HepG2 (cell line): Measurements from ENCODE around the gene URB1. TPM values are rescaled to one million over a fixed set of nuclear protein-coding genes. Genes with fewer than 3 reads are reported as not detected.

Source experiments
- ARID4A ChIP-seq: sonication (generic); formaldehyde crosslinking; IDR thresholded peaks from 2 replicates; pipeline ENCODE4 v1.5.0; 2020; ENCODE audit warnings: mild to moderate bottlenecking, missing genetic modification reagents, borderline replicate concordance
- MLXIP ChIP-seq: sonication (generic); formaldehyde crosslinking; IDR thresholded peaks from 2 replicates; pipeline ENCODE4 v1.9.0; 2021; ENCODE audit warnings: missing genetic modification reagents, borderline replicate concordance
- NFYC ChIP-seq: IDR thresholded peaks from 2 replicates; pipeline ENCODE4 v1.6.1; 2016; ENCODE audit warnings: missing genetic modification reagents, missing compliant biosample characterization
- RARG ChIP-seq: sonication (generic); formaldehyde crosslinking; IDR thresholded peaks from 2 replicates; pipeline ENCODE4 v1.4.0; 2020; ENCODE audit warnings: low read depth, mild to moderate bottlenecking, missing genetic modification reagents
- SRF ChIP-seq: IDR thresholded peaks from 2 replicates; pipeline ENCODE4 v1.6.1; 2011; ENCODE audit warnings: mild to moderate bottlenecking, low read depth, low read length, moderate library complexity
- ZNF253 ChIP-seq: sonication (generic); formaldehyde crosslinking; IDR thresholded peaks from 2 replicates; pipeline ENCODE4 v1.8.0; 2022; ENCODE audit warnings: mild to moderate bottlenecking, missing genetic modification reagents, borderline replicate concordance
- ZNF589 ChIP-seq: sonication (generic); formaldehyde crosslinking; conservative IDR thresholded peaks from 2 replicates; pipeline ENCODE4 v1.8.0; 2022; ENCODE audit warnings: mild to moderate bottlenecking, moderate library complexity, missing genetic modification reagents
- ZNF644 ChIP-seq: IDR thresholded peaks from 2 replicates; pipeline ENCODE4 v1.6.1; 2016; ENCODE audit warnings: low read depth
- ZNF670 ChIP-seq: sonication (generic); formaldehyde crosslinking; IDR thresholded peaks from 2 replicates; pipeline ENCODE4 v1.8.0; 2022; ENCODE audit warnings: mild to moderate bottlenecking, missing genetic modification reagents, borderline replicate concordance
- ZNF691 ChIP-seq: sonication (generic); formaldehyde crosslinking; IDR thresholded peaks from 2 replicates; pipeline ENCODE4 v1.4.0; 2020; ENCODE audit warnings: missing genetic modification reagents, low read depth, mild to moderate bottlenecking, borderline replicate concordance
- ZSCAN12 ChIP-seq: sonication (generic); formaldehyde crosslinking; IDR thresholded peaks from 2 replicates; pipeline ENCODE4 v1.9.0; 2021; ENCODE audit warnings: mild to moderate bottlenecking, missing genetic modification reagents
- polyA plus RNA-seq, 8 experiments: library from polyadenylated mRNA; depleted of rRNA in 3 of 8; stranded (reverse) in 7 of 8; unstranded in 1 of 8; fragments of >200 nt; fragmentation: Illumina TruSeq in 4 of 8; extraction: Trizol in 4 of 8; gene quantifications; 2 replicates each; pipeline versions ENCODE4 v1.2.1 to v1.2.3, GENCODE V29; 2011 to 2016; ENCODE audit warnings: low read depth in 4 of 8, missing spikeins in 1 of 8, mixed read lengths in 1 of 8; ENCODE audit not compliant: insufficient read depth in 1 of 8
- total RNA-seq, 5 experiments: library from RNA; depleted of rRNA; stranded (reverse); fragments of >200 nt; fragmentation: Illumina TruSeq; extraction: Trizol; gene quantifications; 2 replicates each; pipeline ENCODE4 v1.2.3, GENCODE V29; 2016; ENCODE audit warnings: low read depth in 1 of 5

URB1 gene
- total and polyA plus RNA-seq, 2 of the 13 experiments (the other 11 are each of a cell fraction or from before 2014, with no cell fraction given): 4.5 to 16.7 TPM

- TF ChIP-seq MLXIP (no peak), RARG (CRISPR knock-in tag) (peak; percentile 44; the same call in 1 of the 2 replicates), ZNF253 (CRISPR knock-in tag) (0 out of 2 replicates have a peak, but pooled peaks have one; percentile 29), ZNF670 (CRISPR knock-in tag) (no peak), ARID4A (CRISPR knock-in tag) (peak; percentile 99), NFYC (CRISPR knock-in tag) (no peak), ZNF644 (CRISPR knock-in tag) (no peak), ZSCAN12 (CRISPR knock-in tag) (no peak), ZNF589 (0 out of 2 replicates have a peak, but pooled peaks have one; percentile 69), SRF (no peak), ZNF691 (CRISPR knock-in tag) (peak; percentile 63; the same call in 1 of the 2 replicates)
Observed at GRCh38 chr21:32278518-32279376, 114.1 kb downstream of the URB1 start, which contains the start of gene MIS18A (continued).
